ENCODE data around the gene NUP37. TPM values are rescaled to one million over a fixed set of nuclear protein-coding genes. Genes with fewer than 3 reads are reported as not detected.

NUP37 gene
- total and polyA plus RNA-seq, 9 of the 15 experiments (the other 6 are each of a cell fraction or from before 2014, with no cell fraction given) = 72.2 to 429 (median 170) TPM

DNA sequence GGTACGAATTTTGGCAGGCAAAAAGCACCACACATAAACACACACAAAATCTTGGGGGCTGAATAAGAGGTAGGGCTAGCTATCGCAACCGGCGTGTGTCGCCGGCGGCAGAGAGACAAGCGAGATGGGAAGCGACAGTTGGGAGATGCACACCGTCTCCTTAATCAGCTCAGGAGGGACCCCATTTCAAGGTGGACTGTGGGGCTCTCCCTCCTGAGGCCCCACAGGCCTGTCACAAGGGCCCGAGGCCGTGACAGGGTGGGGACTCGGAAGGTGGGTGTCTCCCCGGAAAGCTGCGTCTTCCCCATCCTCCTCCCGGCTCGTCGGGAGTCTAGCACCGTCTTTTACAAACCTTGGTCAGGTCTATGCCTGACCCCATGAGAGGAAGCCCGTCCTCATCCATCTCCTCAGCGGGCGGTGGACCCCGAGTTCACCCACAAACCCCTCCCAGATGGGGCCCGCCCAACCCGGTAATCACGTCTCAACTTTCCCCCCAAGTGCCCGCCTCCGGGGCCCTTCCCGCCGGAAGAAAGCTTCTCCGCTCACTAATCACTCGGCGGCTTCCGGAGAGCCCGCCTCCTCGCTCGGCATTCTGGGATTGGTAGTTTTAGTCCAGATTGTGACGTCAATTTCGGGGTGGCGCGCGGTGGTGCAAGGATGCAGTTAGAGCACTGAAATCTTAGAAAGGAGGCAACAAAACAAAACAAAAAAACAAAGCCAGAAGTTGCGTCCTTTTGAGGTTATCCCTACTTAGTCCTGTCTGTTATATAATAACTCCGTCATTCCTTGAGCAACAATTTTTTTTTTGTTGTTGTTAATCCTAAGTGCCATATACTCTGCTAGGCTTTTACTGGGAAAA is 58.1 kb downstream of the NUP37 start, which contains the start of gene WASHC3 (continued):
- TF ChIP-seq SP2 (IDR thresholded peaks at IDR 0.05; ENCODE audit: extremely low read depth, low read depth, low read length, poor library complexity, severe bottlenecking) (peak; percentile 36), RBM15 (IDR thresholded peaks at IDR 0.05; ENCODE audit: insufficient read depth, low read length) (no peak), THRB (CRISPR knock-in tag; conservative IDR thresholded peaks at IDR 0.05) (no peak), ZNF143 (CRISPR knock-in tag; IDR thresholded peaks at IDR 0.05) (peak; percentile 88), GATA2 (CRISPR knock-in tag; IDR thresholded peaks at IDR 0.05) (no peak), STAT5B (CRISPR knock-in tag; IDR thresholded peaks at IDR 0.05) (no peak), YY1 (IDR thresholded peaks at IDR 0.05; ENCODE audit: borderline replicate concordance in 1 of 3, control insufficient read depth in 1 of 3, extremely low read depth in 1 of 3, insufficient read depth in 3 of 3, insufficient read length in 1 of 3, insufficient replicate concordance in 2 of 3, low read depth in 1 of 3, low read length in 2 of 3) (peak in 1 of 3 experiments; percentile 14), ZNF57 (CRISPR knock-in tag; IDR thresholded peaks at IDR 0.05) (no peak), SPI1 (IDR thresholded peaks at IDR 0.05; ENCODE audit: borderline replicate concordance, low read depth, low read length) (no peak), TGIF2 (CRISPR knock-in tag; IDR thresholded peaks at IDR 0.05) (no peak), CEBPB (tag; IDR thresholded peaks at IDR 0.05) (peak; percentile 52), DIDO1 (tag; IDR thresholded peaks at IDR 0.05; ENCODE audit: low read depth) (peak; percentile 62; the same call in 1 of the 2 replicates), SIN3A (IDR thresholded peaks at IDR 0.05; ENCODE audit: borderline replicate concordance in 2 of 2, control insufficient read depth in 1 of 2, low read depth in 2 of 2, low read length in 2 of 2) (no peak; a peak in 1 of 4 replicates), FOXM1 (IDR thresholded peaks at IDR 0.05; ENCODE audit: low read depth) (no peak), FOXM1 (CRISPR knock-in tag; IDR thresholded peaks at IDR 0.05; ENCODE audit: low read depth) (no peak), ZNF586 (CRISPR knock-in tag; conservative IDR thresholded peaks at IDR 0.05) (no peak)
- TF ChIP-seq, protein P1, sequence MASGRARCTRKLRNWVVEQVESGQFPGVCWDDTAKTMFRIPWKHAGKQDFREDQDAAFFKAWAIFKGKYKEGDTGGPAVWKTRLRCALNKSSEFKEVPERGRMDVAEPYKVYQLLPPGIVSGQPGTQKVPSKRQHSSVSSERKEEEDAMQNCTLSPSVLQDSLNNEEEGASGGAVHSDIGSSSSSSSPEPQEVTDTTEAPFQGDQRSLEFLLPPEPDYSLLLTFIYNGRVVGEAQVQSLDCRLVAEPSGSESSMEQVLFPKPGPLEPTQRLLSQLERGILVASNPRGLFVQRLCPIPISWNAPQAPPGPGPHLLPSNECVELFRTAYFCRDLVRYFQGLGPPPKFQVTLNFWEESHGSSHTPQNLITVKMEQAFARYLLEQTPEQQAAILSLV (tag; IDR thresholded peaks at IDR 0.05) = no peak
- TF ChIP-seq, protein P2, sequence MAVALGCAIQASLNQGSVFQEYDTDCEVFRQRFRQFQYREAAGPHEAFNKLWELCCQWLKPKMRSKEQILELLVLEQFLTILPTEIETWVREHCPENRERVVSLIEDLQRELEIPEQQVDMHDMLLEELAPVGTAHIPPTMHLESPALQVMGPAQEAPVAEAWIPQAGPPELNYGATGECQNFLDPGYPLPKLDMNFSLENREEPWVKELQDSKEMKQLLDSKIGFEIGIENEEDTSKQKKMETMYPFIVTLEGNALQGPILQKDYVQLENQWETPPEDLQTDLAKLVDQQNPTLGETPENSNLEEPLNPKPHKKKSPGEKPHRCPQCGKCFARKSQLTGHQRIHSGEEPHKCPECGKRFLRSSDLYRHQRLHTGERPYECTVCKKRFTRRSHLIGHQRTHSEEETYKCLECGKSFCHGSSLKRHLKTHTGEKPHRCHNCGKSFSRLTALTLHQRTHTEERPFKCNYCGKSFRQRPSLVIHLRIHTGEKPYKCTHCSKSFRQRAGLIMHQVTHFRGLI (CRISPR knock-in tag; IDR thresholded peaks at IDR 0.05) = no peak
- TF ChIP-seq, protein P3, sequence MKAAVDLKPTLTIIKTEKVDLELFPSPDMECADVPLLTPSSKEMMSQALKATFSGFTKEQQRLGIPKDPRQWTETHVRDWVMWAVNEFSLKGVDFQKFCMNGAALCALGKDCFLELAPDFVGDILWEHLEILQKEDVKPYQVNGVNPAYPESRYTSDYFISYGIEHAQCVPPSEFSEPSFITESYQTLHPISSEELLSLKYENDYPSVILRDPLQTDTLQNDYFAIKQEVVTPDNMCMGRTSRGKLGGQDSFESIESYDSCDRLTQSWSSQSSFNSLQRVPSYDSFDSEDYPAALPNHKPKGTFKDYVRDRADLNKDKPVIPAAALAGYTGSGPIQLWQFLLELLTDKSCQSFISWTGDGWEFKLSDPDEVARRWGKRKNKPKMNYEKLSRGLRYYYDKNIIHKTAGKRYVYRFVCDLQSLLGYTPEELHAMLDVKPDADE (conservative IDR thresholded peaks at IDR 0.05; ENCODE audit: control insufficient read depth, low read depth, low read length) = peak; percentile 86
